Rectal smooth muscle tissue (tissue), 1 donor: Measurements from ENCODE around the gene RETREG1.

Experiments used
- H3K27ac ChIP-seq: one replicate; pipeline ENCODE4 v1.7.0; 2013; ENCODE audit warnings: low read depth, low read length, inconsistent platforms
- H3K27me3 ChIP-seq: one replicate; pipeline ENCODE4 v1.7.0; 2013; ENCODE audit warnings: low read length; ENCODE audit not compliant: control insufficient read depth, insufficient read depth
- H3K36me3 ChIP-seq: one replicate; pipeline ENCODE4 v1.7.0; 2013; ENCODE audit warnings: low read length; ENCODE audit not compliant: control insufficient read depth, insufficient read depth
- H3K4me1 ChIP-seq: one replicate; pipeline ENCODE4 v1.7.0; 2013; ENCODE audit warnings: low read length; ENCODE audit not compliant: control insufficient read depth, insufficient read depth
- H3K4me3 ChIP-seq: one replicate; pipeline ENCODE4 v1.7.0; 2013; ENCODE audit warnings: low read length
- H3K9ac ChIP-seq: one replicate; pipeline ENCODE4 v1.7.0; 2013; ENCODE audit warnings: low read length

The RETREG1 gene

DNA sequence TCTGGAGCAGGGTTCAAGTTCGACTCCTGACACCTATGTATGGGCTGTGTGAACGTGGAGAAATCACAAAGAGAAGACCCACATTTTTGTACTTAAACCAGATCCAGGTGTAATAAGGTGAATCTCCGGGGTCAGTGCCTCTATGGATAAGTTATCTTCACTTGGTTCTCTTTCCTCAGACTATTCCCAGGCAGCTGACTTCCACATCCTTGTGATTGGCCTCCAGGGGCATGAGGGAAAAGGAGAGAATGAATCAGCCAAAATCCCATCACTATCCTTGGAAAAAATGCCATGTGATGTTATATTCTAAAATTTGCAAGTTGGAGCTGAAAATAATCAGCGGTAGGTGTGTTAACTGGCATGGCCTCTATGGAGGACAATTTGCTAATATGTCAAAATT lies 188.4 kb downstream of the RETREG1 start:
- no peaks in the 10 kb centered on the region for H3K27me3 ChIP-seq
- no peak overlapping the region for H3K9ac ChIP-seq
- H3K4me1 ChIP-seq, result no peaks in the 10 kb centered on the region
- no peak overlapping the region for H3K4me3 ChIP-seq
- no peaks in the 10 kb centered on the region for H3K36me3 ChIP-seq
- H3K27ac ChIP-seq, result no peak overlapping the region

DNA sequence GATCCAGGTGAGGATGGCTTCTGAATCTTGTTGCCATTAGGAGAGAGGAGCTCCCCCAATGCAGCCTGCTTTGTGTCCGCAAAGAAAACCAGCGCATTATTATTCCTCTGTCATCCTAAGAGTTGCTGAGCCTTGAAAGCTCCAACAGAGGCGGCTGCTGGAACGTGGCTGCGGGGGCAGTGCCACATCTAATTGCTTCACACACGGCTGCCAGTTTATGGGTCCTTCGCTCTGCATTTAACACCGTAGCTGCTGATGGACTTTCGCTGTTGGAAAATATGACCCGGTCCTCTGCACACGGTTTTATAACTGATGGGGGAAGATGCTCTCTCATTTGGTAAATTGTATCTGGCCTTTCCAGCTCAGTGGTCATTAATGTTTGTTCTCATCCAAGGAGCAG lies 189.2 kb downstream of the RETREG1 start:
- Histone ChIP-seq H3K9ac (no peak overlapping the region), H3K36me3 (no peaks in the 10 kb centered on the region), H3K4me1 (no peaks in the 10 kb centered on the region), H3K27ac (no peak overlapping the region), H3K4me3 (no peak overlapping the region), H3K27me3 (no peaks in the 10 kb centered on the region)
